Measurements from ENCODE around the gene SMIM28. TPM values are rescaled to one million over a fixed set of nuclear protein-coding genes. Genes with fewer than 3 reads are reported as not detected.

Gene SMIM28
- total and polyA plus RNA-seq, 9 of the 15 experiments (the other 6 are each of a cell fraction or from before 2014, with no cell fraction given): not detected

DNA sequence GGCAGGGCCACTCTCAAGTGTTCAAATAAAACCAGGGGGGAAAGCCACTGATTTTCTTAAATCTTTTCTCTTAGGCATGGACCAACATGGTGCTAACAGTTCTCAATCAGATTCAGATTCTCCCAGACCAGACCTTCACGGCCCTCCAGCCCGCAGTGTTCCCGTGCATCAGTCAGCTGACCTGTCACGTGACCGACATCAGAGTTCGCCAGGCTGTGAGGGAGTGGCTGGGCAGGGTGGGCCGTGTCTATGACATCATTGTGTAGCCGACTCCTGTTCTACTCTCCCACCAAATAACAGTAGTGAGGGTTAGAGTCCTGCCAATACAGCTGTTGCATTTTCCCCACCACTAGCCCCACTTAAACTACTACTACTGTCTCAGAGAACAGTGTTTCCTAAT is 41.5 kb upstream of the SMIM28 start (continued):
- TF ChIP-seq, protein P1, sequence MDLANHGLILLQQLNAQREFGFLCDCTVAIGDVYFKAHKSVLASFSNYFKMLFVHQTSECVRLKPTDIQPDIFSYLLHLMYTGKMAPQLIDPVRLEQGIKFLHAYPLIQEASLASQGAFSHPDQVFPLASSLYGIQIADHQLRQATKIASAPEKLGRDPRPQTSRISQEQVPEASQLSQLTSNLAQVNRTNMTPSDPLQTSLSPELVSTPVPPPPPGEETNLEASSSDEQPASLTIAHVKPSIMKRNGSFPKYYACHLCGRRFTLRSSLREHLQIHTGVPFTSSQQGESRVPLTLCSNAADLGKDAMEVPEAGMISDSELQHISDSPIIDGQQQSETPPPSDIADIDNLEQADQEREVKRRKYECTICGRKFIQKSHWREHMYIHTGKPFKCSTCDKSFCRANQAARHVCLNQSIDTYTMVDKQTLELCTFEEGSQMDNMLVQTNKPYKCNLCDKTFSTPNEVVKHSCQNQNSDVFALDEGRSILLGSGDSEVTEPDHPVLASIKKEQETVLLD (IDR thresholded peaks at IDR 0.05): no peak
- TF ChIP-seq GTF2F1 (IDR thresholded peaks at IDR 0.05; ENCODE audit: low read depth, low read length) (no peak), ZNF316 (IDR thresholded peaks at IDR 0.05) (no peak), HDAC3 (IDR thresholded peaks at IDR 0.05; ENCODE audit: borderline replicate concordance, partially characterized antibody) (no peak), ZNF707 (CRISPR knock-in tag; conservative IDR thresholded peaks at IDR 0.05) (no peak), CHD4 (IDR thresholded peaks at IDR 0.05; ENCODE audit: insufficient read depth, insufficient replicate concordance, low read depth, low read length, poor library complexity, severe bottlenecking) (no peak), NFYB (IDR thresholded peaks at IDR 0.05; ENCODE audit: extremely low read depth, insufficient read length) (no peak), EGR1 (conservative IDR thresholded peaks at IDR 0.05) (no peak), ETV6 (IDR thresholded peaks at IDR 0.05; ENCODE audit: borderline replicate concordance in 1 of 2, low read depth in 2 of 2, low read length in 1 of 2) (no peak), ETV6 (CRISPR knock-in tag; IDR thresholded peaks at IDR 0.05; ENCODE audit: borderline replicate concordance) (no peak), NONO (IDR thresholded peaks at IDR 0.05; ENCODE audit: low read depth in 2 of 2, low read length in 1 of 2) (no peak), HDAC8 (tag; IDR thresholded peaks at IDR 0.05) (no peak), CSDE1 (IDR thresholded peaks at IDR 0.05) (no peak), CC2D1A (IDR thresholded peaks at IDR 0.05) (no peak), TCF7 (IDR thresholded peaks at IDR 0.05; ENCODE audit: borderline replicate concordance) (no peak), BCL6 (CRISPR knock-in tag; IDR thresholded peaks at IDR 0.05) (no peak), ZNF133 (CRISPR knock-in tag; IDR thresholded peaks at IDR 0.05) (no peak), HNRNPUL1 (IDR thresholded peaks at IDR 0.05; ENCODE audit: low read length) (no peak), POLR2AphosphoS5 (IDR thresholded peaks at IDR 0.05; ENCODE audit: control insufficient read depth, insufficient read depth, low read depth, low read length) (no peak), MED1 (CRISPR knock-in tag; IDR thresholded peaks at IDR 0.05; ENCODE audit: borderline replicate concordance) (no peak)
- TF ChIP-seq, protein P2, sequence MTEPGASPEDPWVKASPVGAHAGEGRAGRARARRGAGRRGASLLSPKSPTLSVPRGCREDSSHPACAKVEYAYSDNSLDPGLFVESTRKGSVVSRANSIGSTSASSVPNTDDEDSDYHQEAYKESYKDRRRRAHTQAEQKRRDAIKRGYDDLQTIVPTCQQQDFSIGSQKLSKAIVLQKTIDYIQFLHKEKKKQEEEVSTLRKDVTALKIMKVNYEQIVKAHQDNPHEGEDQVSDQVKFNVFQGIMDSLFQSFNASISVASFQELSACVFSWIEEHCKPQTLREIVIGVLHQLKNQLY (CRISPR knock-in tag; conservative IDR thresholded peaks at IDR 0.05): no peak
- TF ChIP-seq, protein P3, sequence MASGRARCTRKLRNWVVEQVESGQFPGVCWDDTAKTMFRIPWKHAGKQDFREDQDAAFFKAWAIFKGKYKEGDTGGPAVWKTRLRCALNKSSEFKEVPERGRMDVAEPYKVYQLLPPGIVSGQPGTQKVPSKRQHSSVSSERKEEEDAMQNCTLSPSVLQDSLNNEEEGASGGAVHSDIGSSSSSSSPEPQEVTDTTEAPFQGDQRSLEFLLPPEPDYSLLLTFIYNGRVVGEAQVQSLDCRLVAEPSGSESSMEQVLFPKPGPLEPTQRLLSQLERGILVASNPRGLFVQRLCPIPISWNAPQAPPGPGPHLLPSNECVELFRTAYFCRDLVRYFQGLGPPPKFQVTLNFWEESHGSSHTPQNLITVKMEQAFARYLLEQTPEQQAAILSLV (tag; IDR thresholded peaks at IDR 0.05): no peak
- TF ChIP-seq, protein P4, sequence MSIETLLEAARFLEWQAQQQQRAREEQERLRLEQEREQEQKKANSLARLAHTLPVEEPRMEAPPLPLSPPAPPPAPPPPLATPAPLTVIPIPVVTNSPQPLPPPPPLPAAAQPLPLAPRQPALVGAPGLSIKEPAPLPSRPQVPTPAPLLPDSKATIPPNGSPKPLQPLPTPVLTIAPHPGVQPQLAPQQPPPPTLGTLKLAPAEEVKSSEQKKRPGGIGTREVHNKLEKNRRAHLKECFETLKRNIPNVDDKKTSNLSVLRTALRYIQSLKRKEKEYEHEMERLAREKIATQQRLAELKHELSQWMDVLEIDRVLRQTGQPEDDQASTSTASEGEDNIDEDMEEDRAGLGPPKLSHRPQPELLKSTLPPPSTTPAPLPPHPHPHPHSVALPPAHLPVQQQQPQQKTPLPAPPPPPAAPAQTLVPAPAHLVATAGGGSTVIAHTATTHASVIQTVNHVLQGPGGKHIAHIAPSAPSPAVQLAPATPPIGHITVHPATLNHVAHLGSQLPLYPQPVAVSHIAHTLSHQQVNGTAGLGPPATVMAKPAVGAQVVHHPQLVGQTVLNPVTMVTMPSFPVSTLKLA (conservative IDR thresholded peaks at IDR 0.05): no peak
- TF ChIP-seq, protein P5, sequence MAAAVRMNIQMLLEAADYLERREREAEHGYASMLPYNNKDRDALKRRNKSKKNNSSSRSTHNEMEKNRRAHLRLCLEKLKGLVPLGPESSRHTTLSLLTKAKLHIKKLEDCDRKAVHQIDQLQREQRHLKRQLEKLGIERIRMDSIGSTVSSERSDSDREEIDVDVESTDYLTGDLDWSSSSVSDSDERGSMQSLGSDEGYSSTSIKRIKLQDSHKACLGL (CRISPR knock-in tag; IDR thresholded peaks at IDR 0.05; ENCODE audit: borderline replicate concordance, poor library complexity, severe bottlenecking): no peak
